Frontal cortex (tissue), 4 donors: ENCODE data around the gene ZNF592. TPM values are rescaled to one million over a fixed set of nuclear protein-coding genes. Genes with fewer than 3 reads are reported as not detected.
"Not testable (repeated sequence)": the region's sequence is repeated elsewhere in the genome, so short reads cannot be mapped to it uniquely, and the experiment has no call there.

Source experiments
- DNase-seq, 2 donors: peaks; one replicate each; pipeline ENCODE4 v3.0.0; 2012; ENCODE audit warnings: low spot score in 2 of 2
- FAIRE-seq: peaks from 2 replicates; lab custom pipeline; 2012; peaks lifted over from hg19 to GRCh38; lab: Jason Lieb, UNC
- total RNA-seq: library from RNA; depleted of rRNA; stranded (reverse); fragments of >200 nt; gene quantifications from one replicate; pipeline ENCODE4 v1.2.3, GENCODE V29; 2014
- donor health status: control.
- donor health status: control.
- donor health status: control.

Gene ZNF592, protein sequence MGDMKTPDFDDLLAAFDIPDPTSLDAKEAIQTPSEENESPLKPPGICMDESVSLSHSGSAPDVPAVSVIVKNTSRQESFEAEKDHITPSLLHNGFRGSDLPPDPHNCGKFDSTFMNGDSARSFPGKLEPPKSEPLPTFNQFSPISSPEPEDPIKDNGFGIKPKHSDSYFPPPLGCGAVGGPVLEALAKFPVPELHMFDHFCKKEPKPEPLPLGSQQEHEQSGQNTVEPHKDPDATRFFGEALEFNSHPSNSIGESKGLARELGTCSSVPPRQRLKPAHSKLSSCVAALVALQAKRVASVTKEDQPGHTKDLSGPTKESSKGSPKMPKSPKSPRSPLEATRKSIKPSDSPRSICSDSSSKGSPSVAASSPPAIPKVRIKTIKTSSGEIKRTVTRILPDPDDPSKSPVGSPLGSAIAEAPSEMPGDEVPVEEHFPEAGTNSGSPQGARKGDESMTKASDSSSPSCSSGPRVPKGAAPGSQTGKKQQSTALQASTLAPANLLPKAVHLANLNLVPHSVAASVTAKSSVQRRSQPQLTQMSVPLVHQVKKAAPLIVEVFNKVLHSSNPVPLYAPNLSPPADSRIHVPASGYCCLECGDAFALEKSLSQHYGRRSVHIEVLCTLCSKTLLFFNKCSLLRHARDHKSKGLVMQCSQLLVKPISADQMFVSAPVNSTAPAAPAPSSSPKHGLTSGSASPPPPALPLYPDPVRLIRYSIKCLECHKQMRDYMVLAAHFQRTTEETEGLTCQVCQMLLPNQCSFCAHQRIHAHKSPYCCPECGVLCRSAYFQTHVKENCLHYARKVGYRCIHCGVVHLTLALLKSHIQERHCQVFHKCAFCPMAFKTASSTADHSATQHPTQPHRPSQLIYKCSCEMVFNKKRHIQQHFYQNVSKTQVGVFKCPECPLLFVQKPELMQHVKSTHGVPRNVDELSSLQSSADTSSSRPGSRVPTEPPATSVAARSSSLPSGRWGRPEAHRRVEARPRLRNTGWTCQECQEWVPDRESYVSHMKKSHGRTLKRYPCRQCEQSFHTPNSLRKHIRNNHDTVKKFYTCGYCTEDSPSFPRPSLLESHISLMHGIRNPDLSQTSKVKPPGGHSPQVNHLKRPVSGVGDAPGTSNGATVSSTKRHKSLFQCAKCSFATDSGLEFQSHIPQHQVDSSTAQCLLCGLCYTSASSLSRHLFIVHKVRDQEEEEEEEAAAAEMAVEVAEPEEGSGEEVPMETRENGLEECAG (N-terminal part only)
- total RNA-seq, result 4.5 TPM

DNA sequence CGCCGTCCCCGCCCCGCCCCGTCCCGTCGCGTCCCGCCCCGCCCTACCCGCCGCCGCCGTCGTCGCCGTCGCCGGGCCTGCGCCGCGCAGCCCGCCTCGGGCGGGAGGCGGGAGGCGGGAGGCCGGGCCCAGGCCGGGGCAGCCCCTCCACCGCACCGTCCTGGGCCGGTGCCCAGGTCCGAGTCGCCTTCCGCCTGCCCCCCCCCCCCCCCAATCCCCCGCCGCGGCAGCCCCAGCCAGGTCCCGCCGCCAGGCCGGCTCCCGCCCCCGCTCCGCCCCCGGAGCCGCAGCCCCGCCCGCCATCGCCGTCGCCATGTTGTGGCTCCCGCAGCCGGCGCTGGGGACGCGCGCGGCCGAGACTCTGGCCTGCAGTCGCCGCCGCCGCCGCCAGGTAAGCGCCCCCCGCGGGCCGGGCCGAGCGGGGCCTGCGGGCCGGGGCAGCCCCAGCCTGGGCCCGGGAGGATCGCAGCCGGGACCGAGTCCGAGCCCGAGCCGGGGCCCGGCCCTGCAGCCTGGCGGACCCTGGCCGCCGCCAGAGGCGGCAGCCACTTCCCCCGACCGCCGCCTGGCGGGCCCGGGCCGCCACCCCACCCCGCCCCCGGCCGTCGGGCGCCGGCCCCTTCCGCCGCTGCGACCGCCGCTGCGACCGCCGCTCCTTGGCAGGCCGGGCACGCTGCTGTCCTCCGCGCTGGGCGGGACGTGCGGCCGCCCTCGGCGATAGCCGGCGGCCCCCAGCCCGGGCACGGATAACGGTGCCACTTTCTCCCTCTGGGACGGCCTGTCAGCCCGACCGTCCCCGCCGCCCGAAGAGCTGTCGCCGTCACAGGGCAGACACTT, at the start of gene ZNF592:
TSS of gene ZNF592 (plus strand) at position 319 of the 837 bp plus-strand sequence. CDS start 34,084 bp downstream, outside the sequence.
- DNase-seq, result peak; percentile 85 to 91

DNA sequence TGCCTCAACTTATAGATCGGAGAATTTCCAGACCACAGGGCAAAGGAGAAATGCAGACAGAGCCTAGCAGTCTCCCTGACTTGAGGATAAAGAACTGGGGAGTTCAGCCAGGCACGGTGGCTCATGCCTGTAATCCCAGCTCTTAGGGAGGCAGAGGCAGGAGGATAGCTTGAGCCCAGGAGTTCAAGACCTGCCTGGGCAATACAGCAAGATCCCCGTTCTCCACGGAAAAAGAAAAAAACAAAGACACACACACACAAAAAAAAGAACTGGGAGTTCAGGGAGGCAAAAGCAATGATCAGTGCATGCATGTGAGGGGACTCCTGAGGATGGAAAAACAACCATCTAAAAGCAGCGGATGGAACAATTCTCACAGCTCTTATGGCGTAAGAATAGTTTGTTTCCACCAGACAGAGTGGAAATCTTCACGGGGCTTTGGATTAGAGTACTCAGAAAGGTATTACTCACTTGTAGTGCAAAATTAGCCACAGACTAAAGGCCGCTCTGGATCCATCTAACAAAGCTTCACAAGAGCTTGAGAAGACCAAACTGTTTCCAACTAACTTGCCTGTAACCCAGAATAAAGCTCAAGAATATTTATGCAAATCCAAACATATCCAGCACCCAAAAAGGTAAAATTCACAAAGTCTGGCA, 48.7 kb upstream of the ZNF592 start:
- DNase-seq (no peak), FAIRE-seq (no peak)

More for the DNA sequence above, at the start of gene ZNF592:
- no peak for FAIRE-seq

DNA sequence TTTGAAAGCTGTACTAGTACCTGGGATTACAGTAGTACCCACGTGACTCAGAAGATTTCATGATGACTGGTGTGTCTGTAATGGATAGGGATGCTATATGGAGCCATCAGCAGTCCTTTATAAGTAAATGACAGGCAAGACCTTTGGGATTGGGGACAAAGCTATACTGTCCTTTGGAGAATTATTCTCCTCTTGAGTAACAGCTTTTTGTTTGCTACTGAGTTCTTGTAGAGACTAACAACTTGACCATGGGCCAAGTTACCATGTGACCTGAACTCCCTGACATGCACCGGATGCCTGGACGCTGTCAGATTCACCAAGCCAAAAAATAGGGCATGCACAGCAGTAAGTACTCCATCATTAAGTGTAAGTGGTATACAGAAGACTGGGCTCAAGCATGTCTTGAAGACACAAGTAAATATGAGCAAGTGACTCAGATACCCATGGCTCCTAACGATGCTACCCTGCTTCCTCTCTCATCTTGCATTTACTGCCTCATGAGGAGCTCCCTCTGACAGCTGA, 45.4 kb upstream of the ZNF592 start:
- no peak for FAIRE-seq
- DNase-seq, result no peak

GRCh38 chr15:84703808-84704207, 44.6 kb upstream of the ZNF592 start:
- DNase-seq, result no peak
- no peak for FAIRE-seq

DNA sequence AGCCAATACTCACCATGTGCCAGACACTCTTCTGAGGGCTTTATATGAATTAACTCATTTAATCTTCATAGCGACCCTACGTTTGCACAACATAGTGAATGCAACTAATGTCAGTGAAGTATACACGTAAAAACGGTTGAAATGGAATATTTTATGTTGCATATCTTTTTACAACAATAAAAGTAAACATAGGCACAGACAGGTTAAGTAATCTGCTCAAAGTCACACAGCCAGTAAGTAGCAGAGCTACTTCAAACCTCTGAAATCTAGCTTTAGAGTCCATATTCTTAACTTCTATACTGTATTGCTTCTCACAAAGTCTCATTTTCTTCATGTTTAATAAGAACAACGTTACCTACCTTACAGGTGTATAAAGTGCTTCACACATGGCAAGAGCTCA, 34.0 kb upstream of the ZNF592 start:
- DNase-seq (no peak), FAIRE-seq (no peak)

DNA sequence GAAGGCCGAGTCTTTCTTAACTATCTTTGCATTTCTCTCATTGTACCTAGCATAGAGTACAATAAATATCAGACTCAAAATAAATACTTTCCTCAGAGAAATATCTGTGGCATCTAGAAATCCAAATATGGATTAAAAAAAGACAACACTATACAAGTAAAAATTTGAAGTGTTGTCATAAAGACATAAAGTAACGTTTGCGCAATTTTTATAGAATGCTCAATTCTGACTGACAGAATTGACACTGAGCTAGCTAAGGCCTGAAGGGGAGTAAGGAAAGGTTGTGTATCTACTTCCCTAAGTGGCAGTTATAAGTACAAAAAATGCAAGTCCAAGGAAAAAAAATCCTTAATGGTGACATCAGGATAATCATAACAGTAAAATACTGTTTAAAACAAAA, 33.6 kb upstream of the ZNF592 start:
- no peak for FAIRE-seq
- no peak for DNase-seq

DNA sequence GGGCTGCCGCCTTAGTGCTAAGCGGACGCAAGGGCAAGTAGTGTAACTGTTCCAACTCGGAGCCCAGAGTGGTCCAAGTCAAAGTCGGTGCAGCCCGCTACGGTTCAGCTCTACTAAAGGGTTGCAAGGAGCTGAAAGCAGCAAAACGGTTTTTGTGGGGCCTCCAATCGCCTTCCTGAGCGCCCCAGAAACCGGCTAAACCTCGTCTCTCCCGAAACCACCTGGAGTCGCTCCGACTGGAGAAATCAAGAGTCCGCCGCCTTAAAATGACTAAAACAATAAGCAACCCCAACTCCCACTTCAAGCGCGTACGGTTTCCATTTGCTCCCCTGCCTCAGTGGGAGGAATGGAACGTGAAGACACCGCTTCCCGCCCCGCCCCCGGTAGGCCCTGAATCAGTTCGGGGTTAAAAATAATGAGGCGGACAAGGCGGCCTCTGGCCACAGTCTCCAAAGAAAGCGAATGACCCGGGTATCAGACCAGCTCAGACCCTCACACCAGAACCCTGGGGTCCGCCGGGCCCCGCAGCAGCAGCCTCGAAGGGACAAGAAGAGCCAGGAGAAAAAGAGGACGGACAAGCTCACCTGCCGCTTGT, 32.9 kb upstream of the ZNF592 start:
- FAIRE-seq (no peak), DNase-seq (no peak)

GRCh38 chr15:84716036-84716732, 32.2 kb upstream of the ZNF592 start, which contains the start of gene SEC11A:
Gene SEC11A, minus strand, starts transcription at chr15:84716139. Its CDS starts 64 bp downstream, at chr15:84716075.
- FAIRE-seq (no peak), DNase-seq (peak; percentile 84 to 90)

- FAIRE-seq (no peak), DNase-seq (no peak)
Measured at GRCh38 chr15:84721371-84721770, 27.0 kb upstream of the ZNF592 start.

- no peak for DNase-seq
- no peak for FAIRE-seq
Measured at GRCh38 chr15:84722628-84723027, 25.8 kb upstream of the ZNF592 start.

DNA sequence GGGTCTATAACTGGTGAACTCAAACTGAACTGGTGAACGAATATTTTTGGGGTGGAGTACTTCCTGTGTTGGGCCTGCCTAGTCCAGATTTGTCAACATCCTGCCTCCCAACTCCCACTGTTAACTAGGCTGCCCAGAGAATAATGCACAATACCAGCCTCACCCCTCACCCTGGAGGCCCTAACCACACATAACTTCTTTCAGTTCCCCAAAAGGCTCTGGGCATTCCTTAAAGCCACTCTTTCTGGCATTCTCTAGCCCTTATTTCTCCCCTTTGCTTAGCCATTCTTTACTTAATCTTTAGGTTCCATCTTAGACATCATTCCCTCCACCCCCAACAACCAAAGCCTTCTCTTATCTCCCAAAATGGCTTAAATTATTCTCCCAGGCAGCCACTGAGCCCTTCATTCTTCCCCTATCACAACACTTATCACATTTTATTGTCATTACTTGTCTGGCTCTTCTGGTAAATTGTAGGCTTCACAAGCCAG, 23.3 kb upstream of the ZNF592 start:
- FAIRE-seq, result no peak
- DNase-seq, result no peak

- no peak for DNase-seq
- no peak for FAIRE-seq
Measured at GRCh38 chr15:84727429-84727828, 21.0 kb upstream of the ZNF592 start.

GRCh38 chr15:84731774-84732173, 16.6 kb upstream of the ZNF592 start:
- no peak for DNase-seq
- FAIRE-seq, result no peak

DNA sequence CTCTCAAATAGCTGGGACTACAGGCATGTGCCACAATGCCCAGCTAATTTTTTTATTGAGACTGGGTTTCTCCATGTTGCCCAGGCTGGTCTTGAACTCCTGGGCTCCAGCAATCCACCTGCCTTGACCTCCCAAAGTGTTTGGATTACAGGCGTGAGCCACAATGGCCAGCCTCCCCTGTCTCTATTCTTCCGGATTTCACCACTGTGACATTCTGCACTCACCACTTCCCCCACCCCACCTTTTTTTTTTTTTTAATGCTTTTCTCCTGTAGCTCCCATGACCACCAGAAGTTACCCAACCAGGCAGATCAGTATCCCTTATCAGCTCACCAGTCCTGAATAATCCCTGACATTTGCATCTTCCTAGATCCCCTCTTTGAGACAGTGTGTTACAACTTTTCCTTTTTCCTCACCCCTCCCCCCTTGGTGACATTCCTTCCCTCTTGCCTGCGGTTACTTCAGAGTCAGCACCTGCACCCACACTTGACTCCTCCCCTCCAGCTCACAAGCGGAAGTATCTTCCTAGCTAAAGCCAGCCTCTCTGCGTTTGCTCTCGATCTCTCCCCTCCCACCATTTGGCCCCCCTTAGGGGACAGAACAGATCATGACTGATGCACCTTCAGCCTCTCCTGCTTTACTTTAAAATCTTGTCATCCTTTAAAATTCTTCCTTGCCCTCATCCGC, 13.5 kb upstream of the ZNF592 start:
- FAIRE-seq (no peak), DNase-seq (no peak)

DNA sequence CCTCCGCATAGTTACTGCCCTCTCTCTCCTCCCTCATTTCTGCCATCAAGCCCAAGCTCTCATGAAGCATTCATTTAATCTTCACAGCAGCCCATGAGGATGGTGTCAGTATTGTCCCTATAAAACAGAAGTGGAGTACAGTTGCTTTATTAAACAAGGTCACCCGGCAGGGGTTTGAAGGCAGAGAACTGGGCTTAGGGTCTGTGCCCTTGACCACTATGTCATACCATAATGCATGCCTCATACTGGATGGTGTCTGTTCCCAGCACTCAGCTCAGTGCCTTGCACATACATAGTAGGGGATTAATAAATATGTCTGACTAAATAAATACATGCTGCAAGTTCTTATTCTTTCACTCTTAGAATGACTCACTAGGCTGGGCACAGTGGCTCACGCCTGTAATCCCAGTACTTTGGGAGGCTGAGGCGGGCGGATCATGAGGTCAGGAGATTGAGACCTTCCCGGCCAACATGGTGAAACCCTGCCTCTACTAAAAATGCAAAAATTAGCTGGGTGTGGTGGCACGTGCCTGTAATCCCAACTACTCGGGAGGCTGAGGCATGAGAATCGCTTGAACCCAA, 12.8 kb upstream of the ZNF592 start:
- not testable (repeated sequence) for DNase-seq, FAIRE-seq

DNA sequence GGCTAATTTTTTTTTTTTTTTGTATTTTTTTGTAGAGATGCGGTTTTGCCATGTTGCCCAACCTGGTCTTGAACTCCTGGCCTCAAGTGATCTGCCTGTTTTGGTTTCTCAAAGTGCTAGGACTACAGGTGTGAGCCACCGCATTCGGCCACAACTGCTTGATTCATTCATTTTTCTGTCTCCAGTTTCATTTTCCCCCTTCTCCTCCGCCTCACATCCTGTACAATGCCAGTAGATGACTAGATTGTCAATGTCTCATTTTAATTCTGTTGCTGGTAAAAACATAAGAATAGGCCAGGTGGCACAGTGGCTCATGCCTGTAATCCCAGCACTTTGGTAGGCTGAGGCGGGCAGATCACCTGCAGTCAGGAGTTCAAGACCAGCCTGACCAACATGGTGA, 12.0 kb upstream of the ZNF592 start:
- no peak for DNase-seq
- FAIRE-seq, result no peak
